Measurements from ENCODE around the gene MTFR1L.

DNA sequence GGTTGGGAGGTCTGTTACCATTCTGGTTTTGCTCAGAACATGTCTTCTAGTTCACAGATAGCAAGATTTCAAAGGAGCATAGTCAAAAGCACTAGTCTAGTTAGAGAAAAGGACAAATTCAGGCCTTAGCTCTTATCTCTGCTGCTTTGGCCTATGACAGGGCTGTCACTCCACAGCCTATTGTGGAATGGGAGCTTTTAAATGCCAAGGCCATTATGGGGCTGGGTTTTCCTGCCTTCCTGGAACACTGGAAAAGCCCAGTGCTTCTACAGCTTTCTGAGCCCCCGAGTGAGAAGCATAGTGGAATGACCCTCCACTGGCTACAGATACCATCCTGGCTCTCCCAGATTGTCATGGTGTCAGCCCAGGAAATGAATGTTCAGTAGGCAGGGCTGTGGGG lies 9.3 kb downstream of the MTFR1L start:
- no peak for TF ChIP-seq POLR2AphosphoS5 (IDR thresholded peaks at IDR 0.05)
- TF ChIP-seq POLR2A (IDR thresholded peaks at IDR 0.05), result no peak

All from stomach (tissue), 4 donors.